Activated CD4-positive, alpha-beta T cell treated with anti-CD3 and anti-CD28 coated beads, Interleukin-2, amount 50 U/mL, for 24 hours (primary cell): ENCODE data around the gene PRKCB.

ENCODE experiments used
- DNase-seq, 2 donors: peaks; one replicate each; pipeline ENCODE4 v3.0.0-alpha.2; 2020; ENCODE audit warnings: low read depth in 1 of 2, low spot score in 1 of 2

The PRKCB gene

GRCh38 chr16:23863511-23864422 is 28.0 kb downstream of the PRKCB start:
- DNase-seq: no peak

- DNase-seq: no peak
Observed at GRCh38 chr16:23865853-23866252, 30.1 kb downstream of the PRKCB start.

- DNase-seq: no peak
Observed at GRCh38 chr16:23866621-23867020, 30.8 kb downstream of the PRKCB start.

GRCh38 chr16:23867566-23867965 is 31.8 kb downstream of the PRKCB start:
- DNase-seq: no peak

- DNase-seq: no peak
Observed at GRCh38 chr16:23868136-23868535, 32.4 kb downstream of the PRKCB start.

GRCh38 chr16:23869052-23869451 is 33.3 kb downstream of the PRKCB start:
- no peak for DNase-seq

- DNase-seq: no peak
Observed at GRCh38 chr16:23871924-23872323, 36.1 kb downstream of the PRKCB start.

- DNase-seq: no peak
Observed at GRCh38 chr16:23874613-23875294, 39.0 kb downstream of the PRKCB start.

- no peak for DNase-seq
Observed at GRCh38 chr16:23876256-23876896, 40.6 kb downstream of the PRKCB start.

- no peak for DNase-seq
Observed at GRCh38 chr16:23877107-23878070, 41.6 kb downstream of the PRKCB start.

- no peak for DNase-seq
Observed at GRCh38 chr16:23879735-23880373, 44.1 kb downstream of the PRKCB start.

- no peak for DNase-seq
Observed at GRCh38 chr16:23889189-23889588, 53.4 kb downstream of the PRKCB start.

- no peak for DNase-seq
Observed at GRCh38 chr16:23893986-23894385, 58.2 kb downstream of the PRKCB start.

GRCh38 chr16:23895052-23895451 is 59.3 kb downstream of the PRKCB start:
- no peak for DNase-seq

- DNase-seq: no peak
Observed at GRCh38 chr16:23896832-23897821, 61.3 kb downstream of the PRKCB start.

GRCh38 chr16:23898682-23899430 is 63.1 kb downstream of the PRKCB start:
- DNase-seq: no peak

GRCh38 chr16:23899869-23900268 is 64.1 kb downstream of the PRKCB start:
- DNase-seq: no peak

GRCh38 chr16:23900480-23901177 is 64.8 kb downstream of the PRKCB start:
- DNase-seq: no peak
